ENCODE data around the gene IFI6. TPM values are rescaled to one million over a fixed set of nuclear protein-coding genes. Genes with fewer than 3 reads are reported as not detected.
"Not testable (repeated sequence)": the region's sequence is repeated elsewhere in the genome, so short reads cannot be mapped to it uniquely, and the experiment has no call there.

IFI6 gene
- total and polyA plus RNA-seq, 2 of the 13 experiments (the other 11 are each of a cell fraction or from before 2014, with no cell fraction given), result 12.9 to 13.2 TPM

DNA sequence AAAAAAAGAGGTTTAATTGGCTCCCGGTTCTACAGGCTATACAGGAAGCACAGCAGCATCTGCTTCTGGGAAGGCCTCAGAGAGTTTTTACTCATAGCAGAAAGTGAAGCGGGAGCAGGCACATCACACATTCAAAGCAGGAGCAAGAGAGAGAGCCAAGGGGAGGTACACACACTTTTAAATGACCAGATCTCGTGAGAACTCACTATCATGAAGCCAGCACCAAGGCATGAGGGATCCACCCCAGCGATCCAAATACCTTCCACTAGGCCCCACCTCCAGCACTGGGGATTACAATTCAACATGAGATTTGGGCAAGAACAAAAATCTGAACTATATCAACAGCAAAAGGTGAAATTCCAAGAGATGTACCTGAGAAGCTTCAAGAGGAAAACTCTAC is 33.0 kb upstream of the IFI6 start:
- DNase-seq (ENCODE audit: low spot score) (no peak), FAIRE-seq (no peak), ATAC-seq (no peak)
- TF ChIP-seq TRIM24 (CRISPR knock-in tag; IDR thresholded peaks at IDR 0.05), result no peak
- peak; percentile 55; the same call in 1 of the 2 replicates for TF ChIP-seq CHD2 (IDR thresholded peaks at IDR 0.05; ENCODE audit: low read depth, low read length)
- in situ Hi-C loops (cut with HindIII; ENCODE audit: extremely low pct_ligation_motif_present, low pct_unique_long_range_greater_than_20kb), result no loop called here
- Histone ChIP-seq H3K79me2 (ENCODE audit: insufficient read depth, low read length) (no peaks in the 10 kb centered on the region), H3K4me2 (ENCODE audit: low read depth, low read length) (no peak overlapping the region), H3K27me3 (ENCODE audit: control insufficient read depth in 1 of 2, insufficient read depth in 2 of 2, low read length in 2 of 2) (no peaks in the 10 kb centered on the region), H3K4me3 (replicated peaks in 1 of 3; ENCODE audit: insufficient read depth in 1 of 3, low read depth in 2 of 3, low read length in 3 of 3) (no peak overlapping the region), H3K27ac (ENCODE audit: extremely low read length, insufficient read depth, low read length) (no peak overlapping the region), H2AFZ (ENCODE audit: low read length) (no peak overlapping the region), H3K36me3 (replicated peaks in 1 of 2; ENCODE audit: control insufficient read depth in 1 of 2, insufficient read depth in 2 of 2, low read length in 2 of 2) (no peaks in the 10 kb centered on the region), H3K9ac (ENCODE audit: insufficient read depth, low read depth, low read length) (no peak overlapping the region), H4K20me1 (ENCODE audit: insufficient read depth, low read length) (no peaks in the 10 kb centered on the region), H3K4me1 (ENCODE audit: insufficient read depth, low read length) (0 out of 2 replicates have a peak, but pooled peaks cover 5% of the 10 kb centered on the region), H3K9me3 (ENCODE audit: low read length) (peaks cover 10% of the 10 kb centered on the region)
- WGBS (ENCODE audit: low lambda C conversion rate), result 44% methylated on average over 4 of the region's 4 CpGs
- CTCF ChIA-PET (ENCODE audit: low intra/inter-chr PET ratio, low total read pairs), result no interaction called here
- BruUV-seq (replicated peaks), result no TSS peak
- intact Hi-C loops (cut with micrococcal nuclease; ENCODE audit: unreplicated experiment), result no loop called here
- POLR2A ChIA-PET, result no interaction called here

- ATAC-seq; DNase-seq (ENCODE audit: low spot score); FAIRE-seq; H3K4me3 ChIP-seq (replicated peaks in 1 of 3; ENCODE audit: insufficient read depth in 1 of 3, low read depth in 2 of 3, low read length in 3 of 3); H3K9me3 ChIP-seq (ENCODE audit: low read length); H2AFZ ChIP-seq (ENCODE audit: low read length); BruUV-seq (replicated peaks); H4K20me1 ChIP-seq (ENCODE audit: insufficient read depth, low read length); H3K4me1 ChIP-seq (ENCODE audit: insufficient read depth, low read length); CTCF ChIA-PET (ENCODE audit: low intra/inter-chr PET ratio, low total read pairs); H3K27ac ChIP-seq (ENCODE audit: extremely low read length, insufficient read depth, low read length); H3K4me2 ChIP-seq (ENCODE audit: low read depth, low read length); intact Hi-C loops (cut with micrococcal nuclease; ENCODE audit: unreplicated experiment); H3K27me3 ChIP-seq (ENCODE audit: control insufficient read depth in 1 of 2, insufficient read depth in 2 of 2, low read length in 2 of 2); H3K36me3 ChIP-seq (replicated peaks in 1 of 2; ENCODE audit: control insufficient read depth in 1 of 2, insufficient read depth in 2 of 2, low read length in 2 of 2); H3K9ac ChIP-seq (ENCODE audit: insufficient read depth, low read depth, low read length); in situ Hi-C loops (cut with HindIII; ENCODE audit: extremely low pct_ligation_motif_present, low pct_unique_long_range_greater_than_20kb); H3K79me2 ChIP-seq (ENCODE audit: insufficient read depth, low read length): not testable (repeated sequence)
- 0 out of 2 replicates have a peak, but pooled peaks have one; percentile 3 for TF ChIP-seq CEBPB (IDR thresholded peaks at IDR 0.05; ENCODE audit: borderline replicate concordance, low read depth, low read length)
- 37% methylated on average over 9 of the region's 9 CpGs for WGBS (ENCODE audit: low lambda C conversion rate)
- POLR2A ChIA-PET, result interaction anchor here (1.0 kb wide), 1 partner anchor 28 kb away, joined by 3 read pairs; no protein-coding TSS in a partner anchor
Measured at GRCh38 chr1:27696835-27697234, 24.8 kb upstream of the IFI6 start.
